Renal cortical epithelial cell (primary cell): ENCODE results near the gene PGAP3. TPM values are rescaled to one million over a fixed set of nuclear protein-coding genes. Genes with fewer than 3 reads are reported as not detected.
A peak's percentile ranks its signal among the peaks of the same experiment; 100 is the strongest.

Experiments
- DNase-seq: peaks from one replicate; pipeline ENCODE4 v3.0.0-alpha.2; 2011; ENCODE audit warnings: low read depth
- total RNA-seq: library from RNA; depleted of rRNA; stranded (reverse); fragments of >200 nt; gene quantifications from 2 replicates; pipeline ENCODE4 v1.2.3, GENCODE V29; 2014

PGAP3 gene
- total RNA-seq, 1 donor from 2014 or later, result 21.8 TPM

- DNase-seq, result no peak
These were observed 10.1 kb upstream of the PGAP3 start for GRCh38 chr17:39697961-39698360.

GRCh38 chr17:39696731-39697130 lies 8.9 kb upstream of the PGAP3 start:
- no peak for DNase-seq

GRCh38 chr17:39695089-39695474 lies 7.2 kb upstream of the PGAP3 start:
- DNase-seq, result no peak

GRCh38 chr17:39694593-39694992 lies 6.7 kb upstream of the PGAP3 start:
- no peak for DNase-seq

GRCh38 chr17:39688945-39689344 lies 1.1 kb upstream of the PGAP3 start:
- peak; percentile 36 for DNase-seq

- no peak for DNase-seq
These were observed 598 bp upstream of the PGAP3 start for GRCh38 chr17:39688475-39688835.

GRCh38 chr17:39687101-39687545 lies 734 bp downstream of the PGAP3 start:
- DNase-seq, result no peak

- no peak for DNase-seq
These were observed 3.3 kb downstream of the PGAP3 start for GRCh38 chr17:39684369-39685192.

- no peak for DNase-seq
These were observed 4.4 kb downstream of the PGAP3 start for GRCh38 chr17:39683295-39683939.

- no peak for DNase-seq
These were observed 8.2 kb downstream of the PGAP3 start for GRCh38 chr17:39679521-39680192.

GRCh38 chr17:39678340-39679116 lies 9.3 kb downstream of the PGAP3 start:
- no peak for DNase-seq

GRCh38 chr17:39677542-39678339 lies 10.1 kb downstream of the PGAP3 start:
- DNase-seq, result peak; percentile 59

GRCh38 chr17:39677072-39677471 lies 10.8 kb downstream of the PGAP3 start:
- no peak for DNase-seq

- peak; percentile 66 for DNase-seq
These were observed 11.5 kb downstream of the PGAP3 start for GRCh38 chr17:39676198-39676819.

- no peak for DNase-seq
These were observed 12.3 kb downstream of the PGAP3 start for GRCh38 chr17:39675390-39676082.

- peak; percentile 56 for DNase-seq
These were observed 13.0 kb downstream of the PGAP3 start for GRCh38 chr17:39674702-39675389.

GRCh38 chr17:39674179-39674578 lies 13.7 kb downstream of the PGAP3 start:
- DNase-seq, result no peak

- DNase-seq, result no peak
These were observed 14.3 kb downstream of the PGAP3 start for GRCh38 chr17:39673335-39674081.
